ENCODE data around the gene CEL. TPM values are rescaled to one million over a fixed set of nuclear protein-coding genes. Genes with fewer than 3 reads are reported as not detected.
A peak's percentile ranks its signal among the peaks of the same experiment; 100 is the strongest.
"Not testable (repeated sequence)": the region's sequence is repeated elsewhere in the genome, so short reads cannot be mapped to it uniquely, and the experiment has no call there.

CEL gene
- total RNA-seq, 1 experiment from 2014 or later = 0.19 TPM

GRCh38 chr9:133087429-133088145, 25.8 kb downstream of the CEL start:
- Histone ChIP-seq H3K4me3 (ENCODE audit: low read length) (no peak overlapping the region), H3K9me2 (replicated peaks; ENCODE audit: insufficient read depth, low read length) (no peaks in the 10 kb centered on the region), H3K27me3 (ENCODE audit: low read length) (no peaks in the 10 kb centered on the region), H2AFZ (ENCODE audit: low read length) (no peak overlapping the region), H3K9me3 (ENCODE audit: low read length) (no peaks in the 10 kb centered on the region), H3K27ac (ENCODE audit: low read length) (no peak overlapping the region), H3K36me3 (ENCODE audit: insufficient read depth, low read length) (no peaks in the 10 kb centered on the region), H3K4me1 (ENCODE audit: low read length) (no peaks in the 10 kb centered on the region), H3K4me2 (ENCODE audit: low read depth, low read length, poor library complexity, severe bottlenecking) (no peak overlapping the region), H3K9ac (ENCODE audit: low read length) (no peak overlapping the region), H4K20me1 (ENCODE audit: insufficient read depth, low read depth, low read length) (no peaks in the 10 kb centered on the region), H3K79me2 (ENCODE audit: low read length) (no peaks in the 10 kb centered on the region)
- DNase-seq = no peak

GRCh38 chr9:133088146-133088750, 26.5 kb downstream of the CEL start:
- Histone ChIP-seq H3K27me3 (ENCODE audit: low read length) (no peaks in the 10 kb centered on the region), H3K4me1 (ENCODE audit: low read length) (no peaks in the 10 kb centered on the region), H3K79me2 (ENCODE audit: low read length) (no peaks in the 10 kb centered on the region), H2AFZ (ENCODE audit: low read length) (no peak overlapping the region), H3K9me3 (ENCODE audit: low read length) (no peaks in the 10 kb centered on the region), H3K27ac (ENCODE audit: low read length) (no peak overlapping the region), H3K9ac (ENCODE audit: low read length) (no peak overlapping the region), H4K20me1 (ENCODE audit: insufficient read depth, low read depth, low read length) (no peaks in the 10 kb centered on the region), H3K36me3 (ENCODE audit: insufficient read depth, low read length) (no peaks in the 10 kb centered on the region), H3K4me2 (ENCODE audit: low read depth, low read length, poor library complexity, severe bottlenecking) (no peak overlapping the region), H3K9me2 (replicated peaks; ENCODE audit: insufficient read depth, low read length) (no peaks in the 10 kb centered on the region), H3K4me3 (ENCODE audit: low read length) (no peak overlapping the region)
- DNase-seq = no peak

GRCh38 chr9:133088756-133089155, 27.0 kb downstream of the CEL start:
- Histone ChIP-seq H3K9me3 (ENCODE audit: low read length) (no peaks in the 10 kb centered on the region), H4K20me1 (ENCODE audit: insufficient read depth, low read depth, low read length) (no peaks in the 10 kb centered on the region), H3K36me3 (ENCODE audit: insufficient read depth, low read length) (no peaks in the 10 kb centered on the region), H3K27ac (ENCODE audit: low read length) (no peak overlapping the region), H3K27me3 (ENCODE audit: low read length) (no peaks in the 10 kb centered on the region), H3K4me1 (ENCODE audit: low read length) (no peaks in the 10 kb centered on the region), H3K4me3 (ENCODE audit: low read length) (no peak overlapping the region), H3K9ac (ENCODE audit: low read length) (no peak overlapping the region), H2AFZ (ENCODE audit: low read length) (no peak overlapping the region), H3K4me2 (ENCODE audit: low read depth, low read length, poor library complexity, severe bottlenecking) (no peak overlapping the region), H3K79me2 (ENCODE audit: low read length) (no peaks in the 10 kb centered on the region), H3K9me2 (replicated peaks; ENCODE audit: insufficient read depth, low read length) (no peaks in the 10 kb centered on the region)
- DNase-seq = no peak

- H3K9ac ChIP-seq (ENCODE audit: low read length) = no peak overlapping the region
- H3K9me3 ChIP-seq (ENCODE audit: low read length) = no peaks in the 10 kb centered on the region
- H2AFZ ChIP-seq (ENCODE audit: low read length) = no peak overlapping the region
- H3K9me2 ChIP-seq (replicated peaks; ENCODE audit: insufficient read depth, low read length) = no peaks in the 10 kb centered on the region
- no peaks in the 10 kb centered on the region for H3K79me2 ChIP-seq (ENCODE audit: low read length)
- no peak overlapping the region for H3K4me3 ChIP-seq (ENCODE audit: low read length)
- H3K27me3 ChIP-seq (ENCODE audit: low read length) = no peaks in the 10 kb centered on the region
- no peaks in the 10 kb centered on the region for H4K20me1 ChIP-seq (ENCODE audit: insufficient read depth, low read depth, low read length)
- peak; percentile 73 for DNase-seq
- no peaks in the 10 kb centered on the region for H3K36me3 ChIP-seq (ENCODE audit: insufficient read depth, low read length)
- no peak overlapping the region for H3K4me2 ChIP-seq (ENCODE audit: low read depth, low read length, poor library complexity, severe bottlenecking)
- H3K27ac ChIP-seq (ENCODE audit: low read length) = no peak overlapping the region
- no peaks in the 10 kb centered on the region for H3K4me1 ChIP-seq (ENCODE audit: low read length)
These were observed 27.5 kb downstream of the CEL start for GRCh38 chr9:133089271-133089671.

- Histone ChIP-seq H3K27me3 (ENCODE audit: low read length) (no peaks in the 10 kb centered on the region), H3K9me2 (replicated peaks; ENCODE audit: insufficient read depth, low read length) (no peaks in the 10 kb centered on the region), H3K27ac (ENCODE audit: low read length) (no peak overlapping the region), H3K4me3 (ENCODE audit: low read length) (no peak overlapping the region), H3K79me2 (ENCODE audit: low read length) (no peaks in the 10 kb centered on the region), H2AFZ (ENCODE audit: low read length) (no peak overlapping the region), H3K9me3 (ENCODE audit: low read length) (no peaks in the 10 kb centered on the region), H4K20me1 (ENCODE audit: insufficient read depth, low read depth, low read length) (no peaks in the 10 kb centered on the region), H3K4me1 (ENCODE audit: low read length) (no peaks in the 10 kb centered on the region), H3K4me2 (ENCODE audit: low read depth, low read length, poor library complexity, severe bottlenecking) (no peak overlapping the region), H3K9ac (ENCODE audit: low read length) (no peak overlapping the region), H3K36me3 (ENCODE audit: insufficient read depth, low read length) (no peaks in the 10 kb centered on the region)
- DNase-seq = no peak
These were observed 28.4 kb downstream of the CEL start for GRCh38 chr9:133090187-133090586.

GRCh38 chr9:133090752-133091385, 29.1 kb downstream of the CEL start:
- Histone ChIP-seq H4K20me1 (ENCODE audit: insufficient read depth, low read depth, low read length) (no peaks in the 10 kb centered on the region), H2AFZ (ENCODE audit: low read length) (no peak overlapping the region), H3K9ac (ENCODE audit: low read length) (no peak overlapping the region), H3K36me3 (ENCODE audit: insufficient read depth, low read length) (no peaks in the 10 kb centered on the region; the same call in 1 of the 2 replicates), H3K9me2 (replicated peaks; ENCODE audit: insufficient read depth, low read length) (no peaks in the 10 kb centered on the region), H3K27me3 (ENCODE audit: low read length) (no peaks in the 10 kb centered on the region), H3K27ac (ENCODE audit: low read length) (no peak overlapping the region), H3K79me2 (ENCODE audit: low read length) (no peaks in the 10 kb centered on the region), H3K9me3 (ENCODE audit: low read length) (no peaks in the 10 kb centered on the region), H3K4me2 (ENCODE audit: low read depth, low read length, poor library complexity, severe bottlenecking) (no peak overlapping the region), H3K4me1 (ENCODE audit: low read length) (no peaks in the 10 kb centered on the region), H3K4me3 (ENCODE audit: low read length) (no peak overlapping the region)
- no peak for DNase-seq

- not testable (repeated sequence) for H3K27me3 ChIP-seq (ENCODE audit: low read length); H2AFZ ChIP-seq (ENCODE audit: low read length); DNase-seq; H3K9me3 ChIP-seq (ENCODE audit: low read length); H3K4me1 ChIP-seq (ENCODE audit: low read length); H3K27ac ChIP-seq (ENCODE audit: low read length); H3K79me2 ChIP-seq (ENCODE audit: low read length); H3K9ac ChIP-seq (ENCODE audit: low read length); H4K20me1 ChIP-seq (ENCODE audit: insufficient read depth, low read depth, low read length); H3K4me3 ChIP-seq (ENCODE audit: low read length); H3K9me2 ChIP-seq (replicated peaks; ENCODE audit: insufficient read depth, low read length); H3K4me2 ChIP-seq (ENCODE audit: low read depth, low read length, poor library complexity, severe bottlenecking)
- H3K36me3 ChIP-seq (ENCODE audit: insufficient read depth, low read length) = peaks cover 27% of the 10 kb centered on the region
These were observed 32.6 kb downstream of the CEL start for GRCh38 chr9:133094351-133094750.

- H3K27me3 ChIP-seq (ENCODE audit: low read length) = no peaks in the 10 kb centered on the region
- H3K9me2 ChIP-seq (replicated peaks; ENCODE audit: insufficient read depth, low read length) = no peaks in the 10 kb centered on the region
- no peak overlapping the region for H3K4me2 ChIP-seq (ENCODE audit: low read depth, low read length, poor library complexity, severe bottlenecking)
- no peak overlapping the region for H3K4me3 ChIP-seq (ENCODE audit: low read length)
- H3K27ac ChIP-seq (ENCODE audit: low read length) = no peak overlapping the region
- H3K4me1 ChIP-seq (ENCODE audit: low read length) = no peaks in the 10 kb centered on the region
- no peak for DNase-seq
- no peak overlapping the region for H3K9ac ChIP-seq (ENCODE audit: low read length)
- no peaks in the 10 kb centered on the region for H3K79me2 ChIP-seq (ENCODE audit: low read length)
- H3K36me3 ChIP-seq (ENCODE audit: insufficient read depth, low read length) = peaks cover 32% of the 10 kb centered on the region
- no peaks in the 10 kb centered on the region for H3K9me3 ChIP-seq (ENCODE audit: low read length)
- no peaks in the 10 kb centered on the region for H4K20me1 ChIP-seq (ENCODE audit: insufficient read depth, low read depth, low read length)
- no peak overlapping the region for H2AFZ ChIP-seq (ENCODE audit: low read length)
These were observed 33.1 kb downstream of the CEL start for GRCh38 chr9:133094842-133095393.
